GM12875 (cell line): ENCODE results near the gene IRX4.

ENCODE experiments used
- H3K4me3 ChIP-seq: one replicate; pipeline ENCODE4 v1.5.1; 2011; ENCODE audit warnings: low read depth, low read length, control low read depth
- CTCF ChIP-seq: IDR thresholded peaks from 2 replicates; pipeline ENCODE4 v1.5.1; 2011; ENCODE audit warnings: low read depth, mild to moderate bottlenecking, control low read depth, inconsistent platforms, low read length, moderate library complexity, borderline replicate concordance; ENCODE audit not compliant: insufficient read depth

IRX4 gene

GRCh38 chr5:1860021-1860610, 22.6 kb downstream of the IRX4 start:
- no peak overlapping the region for H3K4me3 ChIP-seq
- no peak for TF ChIP-seq CTCF

- no peak for TF ChIP-seq CTCF
- H3K4me3 ChIP-seq = no peak overlapping the region
Measured at GRCh38 chr5:1859099-1859498, 23.6 kb downstream of the IRX4 start.

- H3K4me3 ChIP-seq = no peak overlapping the region
- no peak for TF ChIP-seq CTCF
Measured at GRCh38 chr5:1858436-1858835, 24.3 kb downstream of the IRX4 start.

- H3K4me3 ChIP-seq = no peak overlapping the region
- no peak for TF ChIP-seq CTCF
Measured at GRCh38 chr5:1857256-1857600, 25.5 kb downstream of the IRX4 start.

GRCh38 chr5:1856596-1857255, 26.0 kb downstream of the IRX4 start:
- TF ChIP-seq CTCF = no peak

GRCh38 chr5:1855596-1855995, 27.1 kb downstream of the IRX4 start:
- no peak for TF ChIP-seq CTCF
- no peak overlapping the region for H3K4me3 ChIP-seq

More at GRCh38 chr5:1856596-1857255, 26.0 kb downstream of the IRX4 start:
- no peak overlapping the region for H3K4me3 ChIP-seq

- no peak for TF ChIP-seq CTCF
- no peak overlapping the region for H3K4me3 ChIP-seq
Measured at GRCh38 chr5:1855075-1855474, 27.6 kb downstream of the IRX4 start.
